Fibroblast of skin of left quadriceps (primary cell): ENCODE data around the gene RFX1.
"Not testable (repeated sequence)": the region's sequence is repeated elsewhere in the genome, so short reads cannot be mapped to it uniquely, and the experiment has no call there.

Experiments
- DNase-seq, 2 experiments: peaks; one replicate each; pipeline ENCODE4 v3.0.0-alpha.2; 2013; ENCODE audit warnings: low read depth in 2 of 2

Gene RFX1

DNA sequence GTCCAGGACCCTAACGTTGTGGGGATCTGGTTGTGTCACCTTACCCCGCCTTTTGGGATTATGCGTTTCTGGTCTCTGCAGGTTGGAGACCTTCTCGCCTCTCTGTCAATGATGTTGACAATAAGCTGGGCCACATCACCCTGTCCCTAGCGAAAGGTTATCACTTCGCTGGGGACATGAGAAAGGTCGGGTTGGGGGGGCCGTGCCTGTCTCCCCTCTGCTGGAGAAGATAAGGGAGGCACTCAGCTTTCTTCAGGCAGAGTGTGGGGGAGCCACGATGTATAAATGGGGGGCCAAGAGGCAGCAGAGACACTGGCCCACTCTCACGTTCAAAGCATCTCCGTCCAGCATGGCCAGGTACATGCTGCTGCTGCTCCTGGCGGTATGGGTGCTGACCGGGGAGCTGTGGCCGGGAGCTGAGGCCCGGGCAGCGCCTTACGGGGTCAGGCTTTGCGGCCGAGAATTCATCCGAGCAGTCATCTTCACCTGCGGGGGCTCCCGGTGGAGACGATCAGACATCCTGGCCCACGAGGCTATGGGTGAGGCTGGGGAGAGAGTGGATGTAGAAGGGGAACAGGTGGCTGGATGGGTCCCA lies 21.8 kb upstream of the RFX1 start, which contains the start of gene RLN3:
TSS of gene RLN3 (plus strand) at position 293 of the 595 bp plus-strand sequence. CDS start at position 350, 57 bp downstream.
- no peak for DNase-seq

DNA sequence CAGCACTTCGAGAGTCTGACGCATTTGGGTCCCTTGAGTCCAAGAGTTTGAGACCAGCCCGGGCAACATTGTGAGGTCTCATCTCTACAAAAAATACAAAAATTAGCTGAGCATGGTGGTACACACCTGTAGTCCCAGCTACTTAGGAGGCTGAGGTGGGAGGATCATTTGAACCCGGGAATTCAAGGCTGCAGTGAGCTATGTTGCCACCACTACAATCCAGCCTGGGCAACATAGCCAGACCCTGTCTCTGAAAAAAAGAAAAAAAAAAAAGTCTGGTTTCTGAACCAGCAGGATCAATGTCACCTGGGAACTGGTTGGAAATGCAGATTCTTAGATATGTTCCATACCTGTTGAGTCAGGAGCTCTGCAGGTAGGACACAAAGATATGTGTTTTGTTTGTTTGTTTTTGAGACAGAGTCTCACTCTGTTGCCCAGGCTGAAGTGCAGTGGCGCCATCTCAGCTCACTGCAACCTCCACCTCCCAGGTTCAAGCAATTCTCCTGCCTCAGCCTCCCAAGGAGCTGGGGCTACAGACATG lies 20.6 kb upstream of the RFX1 start:
- DNase-seq: not testable (repeated sequence)

GRCh38 chr19:14023404-14024235 lies 17.5 kb upstream of the RFX1 start:
- DNase-seq: no peak

GRCh38 chr19:14022469-14022868 lies 16.3 kb upstream of the RFX1 start:
- no peak for DNase-seq

DNA sequence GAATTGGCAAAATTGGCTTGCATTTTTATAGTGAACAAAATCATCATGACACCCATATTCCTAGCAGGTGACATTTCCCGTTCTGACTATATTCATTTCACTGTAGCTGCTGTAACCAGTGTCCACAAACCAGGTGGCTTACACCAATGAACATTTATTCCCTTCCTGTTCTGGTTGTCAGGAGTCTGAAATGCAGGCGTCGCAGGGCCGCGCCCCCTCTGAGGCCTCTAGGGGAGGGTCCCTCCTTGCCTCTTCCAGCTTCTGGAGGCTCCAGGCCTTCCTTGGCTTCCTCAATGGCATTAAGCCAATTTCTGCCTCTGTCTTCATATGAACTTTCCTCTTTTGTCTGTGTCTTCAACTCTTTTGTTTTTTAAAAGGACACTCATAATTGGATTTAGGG lies 15.4 kb upstream of the RFX1 start:
- DNase-seq: no peak

- DNase-seq: not testable (repeated sequence)
Measured at GRCh38 chr19:14019739-14020138, 13.6 kb upstream of the RFX1 start.

DNA sequence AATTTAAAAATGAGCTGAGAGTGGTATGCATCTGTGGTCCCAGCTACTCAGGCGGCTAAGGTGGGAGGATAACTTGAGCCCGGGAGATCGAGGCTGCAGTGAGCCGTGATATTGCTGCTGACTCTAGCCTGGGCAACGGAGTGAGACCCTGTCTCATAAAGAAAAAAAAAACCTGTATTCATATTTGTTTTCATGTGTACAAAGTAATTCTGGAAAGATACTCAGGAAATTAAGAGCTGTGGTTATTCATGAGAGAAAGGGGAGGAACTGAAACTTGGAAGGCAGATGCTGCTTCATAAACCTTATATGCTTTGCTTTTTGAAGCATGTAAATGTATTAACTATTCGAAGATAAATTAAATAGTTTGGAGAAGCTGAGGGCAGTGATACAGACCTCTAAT lies 13.0 kb upstream of the RFX1 start:
- DNase-seq: no peak

- no peak for DNase-seq
Measured at GRCh38 chr19:14015524-14016035, 9.5 kb upstream of the RFX1 start.

GRCh38 chr19:14012378-14012915 lies 6.3 kb upstream of the RFX1 start:
- no peak for DNase-seq

- DNase-seq: no peak
Measured at GRCh38 chr19:14006766-14007562, 844 bp upstream of the RFX1 start.

GRCh38 chr19:14005349-14006084 lies 603 bp downstream of the RFX1 start:
- DNase-seq: peak; percentile 71

GRCh38 chr19:14004619-14005348 lies 1.3 kb downstream of the RFX1 start:
- DNase-seq: no peak

DNA sequence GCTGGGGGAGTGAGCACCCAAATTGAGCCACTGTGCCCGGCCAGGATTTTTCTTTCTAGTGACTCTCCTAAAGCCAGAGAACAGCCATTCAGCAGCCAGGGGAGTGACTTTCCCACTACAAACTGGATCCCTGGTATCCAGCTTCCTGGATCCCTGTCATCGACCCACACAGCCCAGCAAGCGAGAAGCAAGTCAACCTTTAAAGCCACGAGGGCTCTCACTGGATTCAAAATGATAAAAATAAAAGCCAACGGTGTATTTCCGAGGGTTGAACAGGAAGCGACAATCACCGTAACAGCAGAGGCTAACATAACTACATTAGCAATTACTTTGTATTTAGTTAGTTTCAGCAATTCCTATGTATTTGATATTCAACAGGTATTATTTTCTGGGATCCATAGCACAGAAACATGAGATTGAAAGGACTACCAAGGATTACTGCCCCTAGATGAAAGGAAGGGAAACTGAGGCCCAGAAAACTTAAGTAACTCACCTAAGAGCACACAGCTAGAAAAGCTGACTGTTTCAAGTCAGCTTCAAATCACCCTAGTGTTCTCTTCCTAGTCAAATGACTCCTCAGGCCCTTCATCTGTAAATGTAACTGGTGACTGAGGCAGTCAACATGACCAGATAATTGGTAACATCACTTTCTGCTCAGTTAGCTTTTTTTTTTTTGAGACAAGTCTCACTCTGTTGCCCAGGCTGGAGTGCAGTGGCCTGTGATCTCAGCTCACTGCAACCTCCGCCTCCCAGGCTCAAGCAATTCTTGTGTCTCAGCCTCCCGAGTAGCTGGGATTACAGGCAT lies 2.7 kb downstream of the RFX1 start:
- no peak for DNase-seq

- no peak for DNase-seq
Measured at GRCh38 chr19:14002571-14003250, 3.4 kb downstream of the RFX1 start.

- no peak for DNase-seq
Measured at GRCh38 chr19:14000691-14001375, 5.3 kb downstream of the RFX1 start.

GRCh38 chr19:13999085-13999484 lies 7.0 kb downstream of the RFX1 start:
- no peak for DNase-seq

DNA sequence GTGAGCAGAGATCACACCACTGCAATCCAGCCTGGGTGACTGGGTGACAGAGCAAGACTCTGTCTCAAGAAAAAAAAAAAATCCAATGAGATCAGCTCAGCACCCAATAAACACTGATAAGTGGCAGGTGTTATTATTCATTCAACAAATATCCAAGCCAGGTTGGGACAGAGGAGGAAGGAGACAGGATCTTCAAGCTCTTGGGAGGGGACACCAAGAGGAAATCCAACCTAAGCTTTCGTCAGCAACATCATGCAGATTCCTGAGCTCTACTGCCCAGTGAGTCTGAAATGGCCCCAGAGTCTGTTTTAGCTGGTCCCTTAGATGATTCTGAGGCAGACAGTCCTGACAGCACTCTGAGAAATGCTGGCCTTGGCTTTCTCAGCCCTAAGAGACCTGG lies 7.7 kb downstream of the RFX1 start:
- DNase-seq: no peak

- DNase-seq: no peak
Measured at GRCh38 chr19:13997631-13997962, 8.5 kb downstream of the RFX1 start.
